Muscle of arm (tissue), 14 donors: Measurements from ENCODE around the gene PAGR1. TPM values are rescaled to one million over a fixed set of nuclear protein-coding genes. Genes with fewer than 3 reads are reported as not detected.
A peak's percentile ranks its signal among the peaks of the same experiment; 100 is the strongest.
"Not testable (repeated sequence)": the region's sequence is repeated elsewhere in the genome, so short reads cannot be mapped to it uniquely, and the experiment has no call there.

Source experiments
- DNase-seq: peaks from one replicate; pipeline ENCODE4 v3.0.0-alpha.2; 2013
- long read RNA-seq, 11 donors: transcript quantifications; one replicate each; lab custom pipeline, GENCODE V29; 2026
- polyA plus RNA-seq, 12 donors: library from polyadenylated mRNA; unstranded; fragments of 120-200 nt; gene quantifications; one replicate each; pipeline ENCODE4 v1.2.1, GENCODE V29; 2013; ENCODE audit not compliant: insufficient read length in 12 of 12

PAGR1 gene
- polyA plus RNA-seq, result 10 to 100 TPM in 11 of 12 donors, not detected in 1; 22.9 to 47.7 (median 28.2) TPM
- long read RNA-seq, donor 1, transcript PAGR1-201 (3 exons, 1,702 nt), result major isoform, 35 of 35 reads
- long read RNA-seq, donor 1, partial matches to known transcripts, result 0 of 35 reads
- long read RNA-seq, donor 1, other reads (novel, unspliced or antisense), result 0 of 35 reads
- long read RNA-seq, donor 2, transcript PAGR1-201 (3 exons, 1,702 nt), result major isoform, 18 of 18 reads
- long read RNA-seq, donor 2, partial matches to known transcripts, result 0 of 18 reads
- long read RNA-seq, donor 2, other reads (novel, unspliced or antisense), result 0 of 18 reads
- long read RNA-seq, donor 3, transcript PAGR1-201 (3 exons, 1,702 nt), result major isoform, 11 of 11 reads
- long read RNA-seq, donor 3, partial matches to known transcripts, result 0 of 11 reads
- long read RNA-seq, donor 3, other reads (novel, unspliced or antisense), result 0 of 11 reads
- long read RNA-seq, donor 4, partial matches to known transcripts, result 0 of 4 reads
- long read RNA-seq, donor 4, other reads (novel, unspliced or antisense), result 0 of 4 reads
- long read RNA-seq, donor 5, transcript PAGR1-201 (3 exons, 1,702 nt), result major isoform, 26 of 26 reads
- long read RNA-seq, donor 5, partial matches to known transcripts, result 0 of 26 reads
- long read RNA-seq, donor 5, other reads (novel, unspliced or antisense), result 0 of 26 reads
- long read RNA-seq, donor 6, transcript PAGR1-201 (3 exons, 1,702 nt), result major isoform, 5 of 5 reads
- long read RNA-seq, donor 6, partial matches to known transcripts, result 0 of 5 reads
- long read RNA-seq, donor 6, other reads (novel, unspliced or antisense), result 0 of 5 reads
- long read RNA-seq, donor 7, transcript PAGR1-201 (3 exons, 1,702 nt), result major isoform, 7 of 7 reads
- long read RNA-seq, donor 7, partial matches to known transcripts, result 0 of 7 reads
- long read RNA-seq, donor 7, other reads (novel, unspliced or antisense), result 0 of 7 reads
- long read RNA-seq, donor 8, transcript PAGR1-201 (3 exons, 1,702 nt), result major isoform, 18 of 18 reads
- long read RNA-seq, donor 8, partial matches to known transcripts, result 0 of 18 reads
- long read RNA-seq, donor 8, other reads (novel, unspliced or antisense), result 0 of 18 reads
- long read RNA-seq, donor 9, transcript PAGR1-201 (3 exons, 1,702 nt), result major isoform, 15 of 15 reads
- long read RNA-seq, donor 9, partial matches to known transcripts, result 0 of 15 reads
- long read RNA-seq, donor 9, other reads (novel, unspliced or antisense), result 0 of 15 reads
- long read RNA-seq, donor 10, transcript PAGR1-201 (3 exons, 1,702 nt), result major isoform, 12 of 12 reads
- long read RNA-seq, donor 10, partial matches to known transcripts, result 0 of 12 reads
- long read RNA-seq, donor 10, other reads (novel, unspliced or antisense), result 0 of 12 reads
- long read RNA-seq, donor 11, transcript PAGR1-201 (3 exons, 1,702 nt), result major isoform, 19 of 19 reads
- long read RNA-seq, donor 11, partial matches to known transcripts, result 0 of 19 reads
- long read RNA-seq, donor 11, other reads (novel, unspliced or antisense), result 0 of 19 reads

DNA sequence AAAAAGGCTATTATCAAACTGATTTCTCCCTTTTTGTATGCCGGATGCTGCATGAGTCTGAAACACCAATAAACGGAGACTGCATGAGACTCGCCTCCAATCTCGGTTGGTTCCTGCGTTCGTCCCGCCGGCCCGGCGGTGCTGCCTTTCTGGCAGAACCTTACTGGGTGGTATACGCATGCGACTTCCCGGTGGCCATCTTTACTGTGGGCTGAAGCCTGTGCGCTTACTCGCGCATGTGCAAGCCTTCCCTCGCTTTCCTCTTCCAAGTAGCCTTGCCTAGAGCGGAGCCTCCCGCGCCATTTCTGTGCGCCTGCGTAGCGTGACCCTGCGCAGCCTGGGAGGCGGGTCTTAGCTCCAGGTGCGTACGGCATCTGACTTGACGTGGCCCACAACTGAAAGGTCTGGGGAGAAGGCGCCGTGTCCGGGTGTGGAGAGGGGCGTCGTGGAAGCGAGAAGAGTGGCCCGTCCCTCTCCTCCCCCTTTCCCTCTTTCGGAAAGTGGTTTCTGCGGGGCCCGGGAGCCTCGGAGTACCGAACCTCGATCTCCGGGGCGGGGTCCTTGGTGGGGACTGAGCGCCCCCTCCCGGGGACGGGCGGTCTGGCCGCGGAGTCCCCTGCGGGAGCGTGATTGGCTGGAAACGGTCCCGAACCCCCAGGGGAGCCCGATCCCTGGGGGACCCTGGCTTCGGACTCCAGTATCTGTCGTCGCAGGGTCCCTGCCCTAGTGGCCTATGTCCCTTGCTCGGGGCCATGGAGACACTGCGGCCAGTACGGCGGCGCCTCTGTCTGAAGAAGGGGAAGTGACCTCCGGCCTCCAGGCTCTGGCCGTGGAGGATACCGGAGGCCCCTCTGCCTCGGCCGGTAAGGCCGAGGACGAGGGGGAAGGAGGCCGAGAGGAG, at the start of gene PAGR1:
TSS of gene PAGR1 (plus strand) at position 360 of the 901 bp plus-strand sequence. CDS start at position 734, 374 bp downstream.
- DNase-seq, result peak; percentile 100

DNA sequence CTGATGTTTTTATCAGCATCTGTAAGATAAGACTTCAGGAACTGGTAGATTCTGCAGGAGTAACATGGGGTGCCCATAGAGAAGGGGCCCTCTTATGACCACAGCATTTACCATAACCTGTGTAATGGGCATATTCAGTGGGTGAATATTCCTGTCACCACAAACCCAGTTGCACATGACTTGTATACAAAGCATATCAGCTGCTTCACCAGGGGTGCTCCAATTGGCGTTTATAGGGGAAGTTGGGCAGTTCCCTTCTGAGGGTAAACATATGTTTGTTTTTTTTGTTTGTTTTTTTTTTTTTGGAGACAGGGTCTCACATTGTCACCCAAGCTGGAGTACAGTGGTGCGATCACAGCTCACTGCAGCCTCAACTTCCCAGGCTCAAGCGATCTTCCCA, 49.4 kb upstream of the PAGR1 start:
- DNase-seq, result no peak

DNA sequence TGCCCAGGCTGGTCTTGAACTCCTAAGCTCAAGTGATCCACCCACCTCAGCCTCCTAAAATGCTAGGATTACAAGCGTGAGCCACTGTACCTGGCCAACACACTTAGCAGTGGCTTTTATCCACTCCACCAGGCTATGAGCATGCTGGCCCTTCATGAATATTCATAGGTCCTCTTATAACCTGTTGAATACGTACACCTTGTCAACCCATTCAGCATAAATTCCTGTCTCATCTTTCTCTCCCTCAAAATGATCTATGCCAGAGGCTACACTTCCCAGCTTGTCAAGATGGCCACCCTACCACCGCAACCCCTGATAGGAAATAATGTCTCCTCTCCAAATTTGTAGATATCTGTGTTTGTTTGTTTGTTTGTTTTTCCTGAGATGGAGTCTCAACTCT, 48.9 kb upstream of the PAGR1 start:
- DNase-seq, result no peak

DNA sequence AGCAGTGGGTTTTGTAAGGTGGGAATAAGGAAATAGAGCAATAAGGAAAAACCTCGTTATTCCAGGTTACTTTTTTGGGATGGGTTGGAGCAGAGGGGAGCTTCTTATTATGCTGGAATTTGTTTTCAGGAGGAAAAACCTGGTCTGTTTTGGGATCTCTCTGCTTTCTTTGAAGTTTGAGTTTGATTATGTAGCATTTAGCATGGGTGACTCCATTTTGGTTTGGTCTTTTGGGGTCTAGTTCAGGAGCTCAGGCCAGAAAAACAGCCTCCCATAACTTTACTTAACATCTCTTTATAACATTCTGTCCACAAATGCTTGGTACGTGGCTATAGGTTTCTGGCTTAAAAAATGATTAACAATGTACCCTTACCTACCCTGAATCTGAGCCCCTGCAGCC, 46.4 kb upstream of the PAGR1 start:
- DNase-seq, result no peak

DNA sequence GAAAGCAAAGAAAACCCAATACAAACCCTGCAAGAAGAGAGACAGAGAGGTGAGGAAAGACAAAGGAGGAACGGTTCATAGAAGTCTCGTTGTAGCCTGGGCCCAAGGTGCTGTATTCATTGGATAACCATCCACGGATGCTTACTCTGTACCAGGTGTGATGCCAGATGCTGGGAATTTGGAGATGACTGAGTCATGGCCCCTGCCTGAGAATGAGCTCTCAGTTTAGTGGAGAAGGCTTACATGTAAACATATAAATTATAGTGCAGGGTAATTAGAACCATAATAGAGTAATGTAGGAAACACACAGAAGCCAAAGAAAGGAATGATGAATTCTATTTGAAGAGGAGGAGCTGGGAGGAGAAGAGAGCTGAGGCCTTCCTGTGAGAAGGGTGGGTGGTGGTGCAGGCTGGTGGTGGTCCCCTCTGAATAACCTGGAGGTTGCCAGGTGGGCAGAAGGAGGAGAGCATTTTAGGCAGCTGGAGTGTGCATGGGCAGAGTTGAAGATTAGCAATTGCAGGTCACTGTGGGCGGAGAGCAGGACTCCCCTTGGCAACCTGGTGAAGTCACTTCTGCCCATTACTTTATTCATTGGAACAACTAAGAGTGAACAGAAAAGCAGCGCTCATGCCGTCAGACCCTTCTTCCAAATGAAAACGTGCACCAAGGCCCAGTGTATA, 45.6 kb upstream of the PAGR1 start:
- DNase-seq, result no peak

DNA sequence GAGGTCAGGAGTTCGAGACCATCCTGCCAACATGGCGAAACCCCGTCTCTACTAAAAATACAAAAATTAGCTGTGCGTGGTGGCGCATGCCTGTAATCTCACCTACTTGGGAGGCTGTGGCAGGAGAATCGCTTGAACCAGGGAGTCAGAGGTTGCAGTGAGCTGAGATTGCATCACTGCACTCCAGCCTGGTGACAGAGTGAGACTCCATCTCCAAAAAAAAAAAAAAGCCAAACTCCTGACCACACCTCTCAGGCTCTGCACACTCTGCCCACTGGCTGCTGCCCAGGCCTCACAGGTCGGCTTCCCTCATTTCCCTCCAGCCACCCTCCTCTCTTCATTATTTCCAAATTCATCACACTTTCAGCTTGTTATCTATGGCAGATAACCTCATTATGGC, 43.6 kb upstream of the PAGR1 start:
- DNase-seq, result not testable (repeated sequence)

DNA sequence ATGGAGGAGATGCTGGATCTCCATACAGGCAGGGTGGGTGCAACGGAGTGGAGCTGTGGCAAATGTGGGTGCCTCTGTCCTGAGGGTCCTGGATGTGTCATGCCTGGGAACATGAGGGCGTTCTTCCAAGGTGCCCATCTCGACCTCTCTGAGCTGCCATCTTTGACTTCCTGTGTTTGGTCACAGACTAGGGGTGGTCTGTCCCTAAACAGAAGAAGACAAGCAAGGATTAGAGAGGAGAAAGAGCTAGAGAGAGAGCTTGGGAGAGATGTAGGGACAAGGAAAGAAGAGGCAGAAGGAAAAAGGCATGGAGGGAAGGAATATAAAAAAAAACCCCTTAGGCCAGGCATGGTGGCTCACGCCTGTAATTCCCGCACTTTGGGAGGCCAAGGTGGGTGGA, 41.2 kb upstream of the PAGR1 start:
- no peak for DNase-seq

DNA sequence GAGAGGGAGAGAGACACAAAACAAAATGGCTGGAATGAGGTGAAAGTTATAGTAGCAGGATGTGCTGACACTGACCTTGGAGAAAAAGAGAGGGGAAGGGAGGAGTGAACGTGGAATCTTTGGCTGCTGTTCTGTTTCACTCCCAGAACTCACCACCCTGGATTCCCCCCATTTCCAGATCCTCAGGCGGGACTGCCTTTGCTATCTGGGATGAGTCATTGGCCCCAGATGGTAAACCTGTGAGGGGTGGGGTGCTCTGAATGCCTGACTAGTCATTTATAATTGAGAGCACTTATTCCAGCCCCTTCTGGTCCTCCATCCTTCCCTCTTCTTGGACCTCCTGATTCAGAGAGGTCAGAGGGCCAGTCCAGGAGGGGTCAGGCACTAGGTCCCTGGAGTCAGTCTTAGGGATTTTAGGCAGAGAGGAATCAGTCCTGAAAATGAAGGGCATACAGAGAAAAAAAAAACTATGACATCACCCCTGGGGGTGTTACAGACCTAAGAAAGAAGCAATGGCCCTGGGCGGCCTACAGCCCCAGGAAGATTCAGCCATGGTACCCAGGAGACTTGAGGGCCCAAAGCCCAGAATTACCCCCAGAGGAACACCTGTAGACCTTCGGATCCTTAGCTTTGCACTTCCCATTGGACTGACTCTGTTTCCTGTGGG, 40.1 kb upstream of the PAGR1 start:
- no peak for DNase-seq

DNA sequence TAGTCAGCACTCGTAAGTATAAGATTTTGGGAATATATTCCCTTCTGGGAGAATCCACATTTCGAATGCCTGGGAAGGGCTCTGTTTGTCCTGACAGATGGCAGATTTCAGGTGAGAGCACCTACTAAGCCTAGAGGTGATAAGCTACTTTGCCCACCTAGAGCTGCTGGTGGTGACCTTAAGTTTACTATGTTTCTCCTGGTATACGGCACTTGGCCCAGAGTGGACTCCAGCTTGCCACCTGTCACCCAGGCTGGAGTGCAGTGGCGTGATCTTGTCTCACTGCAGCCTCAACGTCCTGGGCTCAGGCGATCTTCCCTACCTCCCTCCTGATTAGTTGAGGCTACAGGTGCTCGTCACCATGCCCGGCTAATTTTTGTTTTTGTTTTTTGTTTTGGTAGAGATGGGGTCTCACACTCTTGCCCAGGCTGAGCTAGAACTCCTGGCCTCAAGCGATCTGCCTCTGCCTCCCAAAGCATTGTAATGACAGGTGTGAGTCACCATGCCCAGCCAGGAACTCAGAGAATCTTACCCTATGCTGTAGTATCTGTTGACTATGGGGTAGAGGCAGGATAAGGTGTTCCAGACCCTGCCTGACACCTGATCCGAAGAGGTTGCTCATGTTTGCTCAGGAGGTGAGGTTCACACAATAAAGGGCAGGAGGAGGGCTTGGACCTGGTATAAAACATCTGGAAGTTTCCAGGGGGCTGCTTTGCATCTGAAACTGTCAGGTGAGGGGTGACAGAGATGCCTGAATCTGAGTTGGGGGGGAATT, 38.2 kb upstream of the PAGR1 start, which contains the start of gene ZG16:
TSS of gene ZG16 (plus strand) at position 681 of the 775 bp plus-strand sequence. CDS start 1,011 bp downstream, outside the sequence.
- DNase-seq, result no peak

DNA sequence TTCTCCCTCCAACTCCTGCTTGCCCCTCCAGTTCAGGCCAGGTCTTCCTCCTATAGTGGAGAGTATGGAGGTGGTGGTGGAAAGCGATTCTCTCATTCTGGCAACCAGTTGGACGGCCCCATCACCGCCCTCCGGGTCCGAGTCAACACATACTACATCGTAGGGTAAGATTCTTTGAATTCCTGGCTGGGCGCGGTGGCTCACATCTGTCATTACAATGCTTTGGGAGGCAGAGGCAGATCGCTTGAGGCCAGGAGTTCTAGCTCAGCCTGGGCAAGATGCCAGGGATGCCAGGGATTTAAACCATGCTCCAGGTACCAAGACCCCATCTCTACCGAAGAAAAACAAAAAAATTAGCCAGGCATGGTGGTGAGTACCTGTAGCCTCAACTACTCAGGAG, 36.5 kb upstream of the PAGR1 start:
- no peak for DNase-seq

DNA sequence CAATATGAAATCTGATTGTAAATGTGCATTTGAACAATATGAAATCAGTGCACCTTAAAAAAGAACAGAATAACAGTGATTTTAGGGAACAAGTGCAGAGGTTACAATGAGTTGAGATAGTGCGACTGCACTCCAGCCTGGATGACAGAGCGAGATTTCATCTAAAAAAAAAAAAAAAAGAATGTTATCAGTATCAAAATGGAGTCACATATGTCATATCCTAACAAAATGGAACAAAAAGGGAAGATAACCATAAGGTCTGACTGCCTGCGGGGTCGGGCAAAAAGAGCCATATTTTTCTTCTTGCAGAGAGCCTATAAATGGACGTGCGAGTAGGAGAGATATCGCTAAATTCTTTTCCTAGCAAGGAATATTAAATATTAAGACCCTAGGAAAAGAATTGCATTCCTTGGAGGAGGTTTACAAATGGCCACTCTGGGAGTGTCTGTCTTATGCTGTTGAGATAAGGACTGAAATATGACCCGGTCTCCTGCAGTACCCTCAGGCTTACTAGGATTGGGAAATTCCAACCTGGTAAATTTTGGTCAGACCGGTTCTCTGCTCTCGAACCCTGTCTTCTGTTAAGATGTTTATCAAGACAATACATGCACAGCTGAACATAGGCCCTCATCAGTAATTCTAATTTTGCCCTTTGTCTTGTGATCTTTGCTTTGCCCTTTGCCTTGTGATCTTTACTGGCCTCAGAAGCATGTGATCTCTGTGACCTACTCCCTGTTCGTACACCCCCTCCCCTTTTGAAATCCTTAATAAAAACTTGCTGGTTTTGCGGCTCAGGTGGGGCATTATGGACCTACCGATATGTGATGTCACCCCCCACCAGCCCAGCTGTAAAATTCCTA, 32.6 kb upstream of the PAGR1 start:
- not testable (repeated sequence) for DNase-seq

DNA sequence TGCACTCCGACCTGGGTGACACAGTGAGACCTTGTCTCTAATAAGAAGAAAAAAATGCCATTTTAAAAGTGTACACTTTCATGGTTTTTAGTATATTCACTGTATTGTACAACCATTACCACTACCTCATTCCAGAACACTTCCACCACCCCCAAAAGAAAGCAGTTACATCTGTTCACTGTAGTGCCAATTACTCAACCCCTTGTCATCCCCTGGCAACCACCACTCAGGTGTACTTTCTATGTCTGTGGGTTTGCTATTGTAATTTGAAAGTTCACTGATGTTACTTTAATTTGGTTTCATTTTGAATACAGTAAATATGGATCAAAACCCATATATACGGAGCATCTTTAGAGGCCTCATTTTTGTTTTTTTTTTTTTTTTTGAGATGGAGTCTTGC, 31.8 kb upstream of the PAGR1 start:
- no peak for DNase-seq

DNA sequence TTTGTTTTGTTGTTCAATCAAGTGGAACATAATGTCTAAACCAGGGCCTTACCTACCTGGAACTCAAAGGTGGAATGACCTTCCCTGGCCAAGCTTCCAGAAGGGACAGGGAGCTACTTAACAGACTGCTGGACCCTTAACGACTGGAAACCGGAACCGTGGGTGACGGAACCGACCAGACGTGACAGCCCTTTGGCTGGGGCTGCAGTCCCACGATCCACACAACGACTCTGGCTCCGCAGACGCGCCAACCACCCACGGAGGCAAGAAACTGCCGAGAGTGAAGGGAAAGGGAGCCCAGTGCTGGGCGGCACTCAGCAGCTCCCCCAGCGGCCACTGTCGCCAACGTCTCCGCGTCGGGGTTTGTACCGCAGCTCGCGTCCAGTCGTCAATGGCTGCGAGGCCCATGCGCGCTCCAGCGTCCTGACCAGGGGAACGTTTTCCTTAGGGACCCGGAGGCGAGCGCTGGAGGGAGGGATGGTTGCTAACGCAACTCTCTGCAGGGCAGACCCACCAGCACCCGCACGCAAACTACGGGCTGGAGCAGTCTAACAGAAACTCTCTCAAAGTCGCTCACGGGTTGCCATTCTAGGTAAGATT, 31.0 kb upstream of the PAGR1 start:
- peak; percentile 42 for DNase-seq

DNA sequence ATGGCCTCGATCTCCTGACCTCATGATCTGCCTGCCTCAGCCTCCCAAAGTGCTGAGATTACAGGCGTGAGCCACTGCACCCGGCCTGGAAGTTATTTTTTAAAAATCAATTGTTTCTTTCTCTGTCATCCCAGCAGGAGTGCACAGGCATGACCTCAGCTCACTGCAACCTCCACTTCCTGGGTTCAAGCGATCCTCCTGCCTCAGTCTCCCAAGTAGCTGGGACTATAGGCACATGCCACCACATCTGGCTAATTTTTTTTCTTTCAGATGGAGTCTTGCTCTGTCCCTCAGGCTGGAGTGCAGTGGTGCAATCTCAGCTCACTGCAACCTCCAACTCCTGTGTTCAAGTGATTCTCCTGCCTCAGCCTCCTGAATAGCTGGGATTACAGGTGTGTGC, 28.8 kb upstream of the PAGR1 start:
- DNase-seq, result not testable (repeated sequence)

DNA sequence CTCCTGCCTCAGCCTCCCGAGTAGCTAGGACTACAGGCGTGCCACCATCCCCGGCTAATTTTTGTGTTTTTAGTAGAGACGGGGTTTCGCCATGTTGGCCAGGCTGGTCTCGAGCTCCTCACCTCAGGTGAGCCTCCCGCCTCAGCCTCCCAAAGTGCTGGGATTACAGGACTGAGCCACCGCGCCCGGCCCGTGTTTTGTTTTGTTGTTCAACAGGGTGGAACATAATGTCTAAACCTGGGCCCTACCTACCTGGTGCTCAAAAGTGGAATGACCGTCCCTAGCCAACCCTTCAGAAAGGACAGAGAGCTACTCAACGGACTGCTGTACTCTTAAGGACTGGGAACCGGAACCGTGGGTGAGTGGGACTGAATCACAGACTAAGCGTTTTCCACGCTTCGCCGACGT, 26.2 kb upstream of the PAGR1 start:
- no peak for DNase-seq

DNA sequence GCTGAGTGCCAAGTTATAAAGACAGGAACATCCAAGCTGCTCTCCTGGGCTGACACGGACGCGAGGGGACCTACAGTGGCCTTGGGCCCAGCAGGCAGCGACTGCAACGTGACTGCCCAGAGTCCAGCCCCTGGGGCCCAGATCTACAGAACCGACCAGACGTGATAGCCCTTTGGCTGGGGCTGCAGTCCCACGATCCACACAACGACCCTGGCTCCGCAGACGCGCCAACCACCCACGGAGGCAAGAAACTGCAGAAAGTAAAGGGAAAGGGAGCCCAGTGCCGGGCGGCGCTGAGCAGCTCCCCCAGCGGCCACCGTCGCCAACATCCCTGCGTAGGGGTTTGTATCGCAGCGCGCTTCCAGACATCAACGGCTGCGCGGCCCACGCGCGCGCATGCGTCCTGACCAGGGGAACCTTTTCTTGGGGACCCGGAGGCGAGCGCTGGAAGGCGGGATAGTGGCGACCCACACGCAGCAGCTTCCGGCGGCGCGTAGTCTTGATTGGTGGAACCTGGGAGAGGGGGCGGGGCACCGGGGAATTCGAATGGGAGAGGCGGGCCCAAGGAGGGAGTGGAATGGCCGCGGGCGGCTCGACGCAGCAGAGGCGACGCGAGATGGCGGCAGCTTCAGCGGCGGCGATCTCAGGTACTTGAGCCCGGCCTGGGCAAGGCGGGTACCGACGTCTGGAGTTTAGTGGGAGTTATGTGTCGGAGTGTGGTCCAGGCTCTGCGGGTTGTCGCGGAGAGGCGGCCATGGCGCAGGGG, 25.6 kb upstream of the PAGR1 start, which contains the start of gene KIF22:
TSS of gene KIF22 (plus strand) at position 569 of the 766 bp plus-strand sequence. CDS start at position 578, 9 bp downstream.
- DNase-seq, result peak; percentile 100
